Measurements from ENCODE around the gene ATG4C. TPM values are rescaled to one million over a fixed set of nuclear protein-coding genes. Genes with fewer than 3 reads are reported as not detected.

Gene ATG4C
- total and polyA plus RNA-seq, 2 of the 4 experiments (the other 2 are of a cell fraction): 4.7 to 7.2 TPM

DNA sequence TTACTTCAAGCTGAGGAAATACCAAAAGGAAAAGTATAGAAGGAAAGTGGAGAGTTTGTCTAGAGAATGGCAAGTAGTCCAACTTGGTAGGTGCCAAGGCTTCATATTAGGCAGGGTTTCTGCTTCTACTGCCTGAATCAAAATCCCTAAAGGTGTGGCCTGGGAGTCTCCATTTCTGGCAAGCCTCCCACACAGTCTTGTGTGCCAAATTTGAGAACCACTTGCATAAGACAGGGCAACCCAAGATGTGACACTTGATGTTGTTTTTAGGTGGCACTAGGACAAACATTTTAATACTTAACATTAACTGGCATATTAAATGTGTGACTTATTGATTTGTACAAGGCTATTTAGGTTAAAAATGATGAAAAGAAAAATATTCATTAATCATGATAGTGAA, 60.1 kb downstream of the ATG4C start:
- no peak overlapping the region for H4K5ac ChIP-seq (ENCODE audit: low read depth, low read length)
- intact Hi-C loops (cut with micrococcal nuclease) (loop anchor here (5.0 to 10.0 kb wide), 2 partner anchors 121 to 693 kb away; no protein-coding TSS in a partner anchor), in situ Hi-C loops (cut with MboI; ENCODE audit: low sequenced_read_pairs) (loop anchor here (25.0 kb wide), 2 partner anchors 593 to 693 kb away; no protein-coding TSS in a partner anchor), dilution Hi-C loops (cut with HindIII; ENCODE audit: low sequenced_read_pairs, unreplicated experiment) (no loop called here)
- CTCF ChIA-PET: interaction anchor here (0.7 kb wide), 1 partner anchor 62 kb away, joined by 3 read pairs; no protein-coding TSS in a partner anchor
- no peak overlapping the region for H2BK20ac ChIP-seq (ENCODE audit: low read depth, low read length)
- H4K91ac ChIP-seq (ENCODE audit: insufficient read depth, low read depth, low read length): no peak overlapping the region
- no peak overlapping the region for H2BK120ac ChIP-seq (ENCODE audit: low read depth, low read length)
- DNase-seq (no peak), ATAC-seq (ENCODE audit: low read depth) (no peak)
- H3K9me1 ChIP-seq (ENCODE audit: insufficient read depth, low read length): no peaks in the 10 kb centered on the region
- H3K4me2 ChIP-seq (ENCODE audit: low read depth, low read length): no peak overlapping the region
- no peaks in the 10 kb centered on the region for H3K27me3 ChIP-seq (ENCODE audit: control insufficient read depth, insufficient read depth, low read length)
- no TSS peak for BruUV-seq (replicated peaks)
- no peak overlapping the region for H4K8ac ChIP-seq (ENCODE audit: low read depth in 2 of 2, low read length in 2 of 2)
- no peak overlapping the region for H3K18ac ChIP-seq (ENCODE audit: low read depth, low read length)
- H3K4ac ChIP-seq (ENCODE audit: low read depth, low read length): no peak overlapping the region
- TF ChIP-seq, protein P1, sequence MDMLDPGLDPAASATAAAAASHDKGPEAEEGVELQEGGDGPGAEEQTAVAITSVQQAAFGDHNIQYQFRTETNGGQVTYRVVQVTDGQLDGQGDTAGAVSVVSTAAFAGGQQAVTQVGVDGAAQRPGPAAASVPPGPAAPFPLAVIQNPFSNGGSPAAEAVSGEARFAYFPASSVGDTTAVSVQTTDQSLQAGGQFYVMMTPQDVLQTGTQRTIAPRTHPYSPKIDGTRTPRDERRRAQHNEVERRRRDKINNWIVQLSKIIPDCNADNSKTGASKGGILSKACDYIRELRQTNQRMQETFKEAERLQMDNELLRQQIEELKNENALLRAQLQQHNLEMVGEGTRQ (IDR thresholded peaks at IDR 0.05; ENCODE audit: low read depth, low read length): no peak
- TF ChIP-seq FOS (IDR thresholded peaks at IDR 0.05; ENCODE audit: low read depth, low read length) (no peak), CHD1 (IDR thresholded peaks at IDR 0.05; ENCODE audit: low read depth, low read length) (no peak), POLR2A (IDR thresholded peaks at IDR 0.05; ENCODE audit: low read depth, low read length) (no peak), RCOR1 (IDR thresholded peaks at IDR 0.05; ENCODE audit: insufficient replicate concordance, low read length) (no peak), SMC3 (IDR thresholded peaks at IDR 0.05; ENCODE audit: low read depth, low read length) (no peak), RFX5 (IDR thresholded peaks at IDR 0.05; ENCODE audit: low read depth, low read length) (no peak), MAFK (IDR thresholded peaks at IDR 0.05; ENCODE audit: low read depth, low read length) (no peak), CEBPB (IDR thresholded peaks at IDR 0.05; ENCODE audit: low read depth, low read length) (no peak), NFE2L2 (IDR thresholded peaks at IDR 0.05; ENCODE audit: low read depth, low read length) (no peak), MAZ (IDR thresholded peaks at IDR 0.05; ENCODE audit: borderline replicate concordance, low read depth, low read length) (no peak), RAD21 (IDR thresholded peaks at IDR 0.05; ENCODE audit: low read length) (no peak), BHLHE40 (IDR thresholded peaks at IDR 0.05; ENCODE audit: low read depth, low read length) (no peak)
- TF ChIP-seq, protein P2, sequence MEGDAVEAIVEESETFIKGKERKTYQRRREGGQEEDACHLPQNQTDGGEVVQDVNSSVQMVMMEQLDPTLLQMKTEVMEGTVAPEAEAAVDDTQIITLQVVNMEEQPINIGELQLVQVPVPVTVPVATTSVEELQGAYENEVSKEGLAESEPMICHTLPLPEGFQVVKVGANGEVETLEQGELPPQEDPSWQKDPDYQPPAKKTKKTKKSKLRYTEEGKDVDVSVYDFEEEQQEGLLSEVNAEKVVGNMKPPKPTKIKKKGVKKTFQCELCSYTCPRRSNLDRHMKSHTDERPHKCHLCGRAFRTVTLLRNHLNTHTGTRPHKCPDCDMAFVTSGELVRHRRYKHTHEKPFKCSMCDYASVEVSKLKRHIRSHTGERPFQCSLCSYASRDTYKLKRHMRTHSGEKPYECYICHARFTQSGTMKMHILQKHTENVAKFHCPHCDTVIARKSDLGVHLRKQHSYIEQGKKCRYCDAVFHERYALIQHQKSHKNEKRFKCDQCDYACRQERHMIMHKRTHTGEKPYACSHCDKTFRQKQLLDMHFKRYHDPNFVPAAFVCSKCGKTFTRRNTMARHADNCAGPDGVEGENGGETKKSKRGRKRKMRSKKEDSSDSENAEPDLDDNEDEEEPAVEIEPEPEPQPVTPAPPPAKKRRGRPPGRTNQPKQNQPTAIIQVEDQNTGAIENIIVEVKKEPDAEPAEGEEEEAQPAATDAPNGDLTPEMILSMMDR (conservative IDR thresholded peaks at IDR 0.05; ENCODE audit: low read depth, low read length): no peak
- TF ChIP-seq, protein P3, sequence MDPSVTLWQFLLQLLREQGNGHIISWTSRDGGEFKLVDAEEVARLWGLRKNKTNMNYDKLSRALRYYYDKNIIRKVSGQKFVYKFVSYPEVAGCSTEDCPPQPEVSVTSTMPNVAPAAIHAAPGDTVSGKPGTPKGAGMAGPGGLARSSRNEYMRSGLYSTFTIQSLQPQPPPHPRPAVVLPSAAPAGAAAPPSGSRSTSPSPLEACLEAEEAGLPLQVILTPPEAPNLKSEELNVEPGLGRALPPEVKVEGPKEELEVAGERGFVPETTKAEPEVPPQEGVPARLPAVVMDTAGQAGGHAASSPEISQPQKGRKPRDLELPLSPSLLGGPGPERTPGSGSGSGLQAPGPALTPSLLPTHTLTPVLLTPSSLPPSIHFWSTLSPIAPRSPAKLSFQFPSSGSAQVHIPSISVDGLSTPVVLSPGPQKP (IDR thresholded peaks at IDR 0.05; ENCODE audit: borderline replicate concordance, low read depth, low read length): no peak
- H2BK5ac ChIP-seq (ENCODE audit: low read depth, low read length, poor library complexity, severe bottlenecking): no peak overlapping the region
- H3K27ac ChIP-seq (ENCODE audit: insufficient read depth, low read length): no peak overlapping the region
- H3K14ac ChIP-seq (replicated peaks; ENCODE audit: low read depth, low read length): no peak overlapping the region
- H3K23ac ChIP-seq (ENCODE audit: low read depth, low read length): no peak overlapping the region
- H2AK5ac ChIP-seq (ENCODE audit: low read depth, low read length): no peak overlapping the region
- POLR2A ChIA-PET (ENCODE audit: unreplicated experiment): no interaction called here
- H3K56ac ChIP-seq (ENCODE audit: extremely low read depth, insufficient read depth, low read length): no peak overlapping the region
- no peaks in the 10 kb centered on the region for H3K36me3 ChIP-seq (ENCODE audit: control insufficient read depth, insufficient read depth, low read length)
- H3K9ac ChIP-seq (ENCODE audit: low read depth, low read length): no peak overlapping the region
- H3K79me1 ChIP-seq (ENCODE audit: low read depth in 1 of 2, low read length in 2 of 2): no peaks in the 10 kb centered on the region
- no peaks in the 10 kb centered on the region for H4K20me1 ChIP-seq (ENCODE audit: insufficient read depth, low read length)
- no peak overlapping the region for H2AFZ ChIP-seq (replicated peaks; ENCODE audit: low read length, poor library complexity)
- H2BK15ac ChIP-seq (ENCODE audit: low read depth, low read length): no peak overlapping the region
- H3K4me3 ChIP-seq (ENCODE audit: insufficient read depth, low read depth, low read length): no peak overlapping the region
- H3K4me1 ChIP-seq (ENCODE audit: control insufficient read depth, insufficient read depth, low read length): no peaks in the 10 kb centered on the region
- H2AK9ac ChIP-seq (replicated peaks; ENCODE audit: low read depth, low read length, poor library complexity): no peak overlapping the region
- H3K9me3 ChIP-seq (ENCODE audit: control insufficient read depth, insufficient read depth, low read length): no peaks in the 10 kb centered on the region

All from IMR-90 (cell line).